Measurements from ENCODE around the gene LRRC8D.
"Not testable (repeated sequence)": the region's sequence is repeated elsewhere in the genome, so short reads cannot be mapped to it uniquely, and the experiment has no call there.

Gene LRRC8D

DNA sequence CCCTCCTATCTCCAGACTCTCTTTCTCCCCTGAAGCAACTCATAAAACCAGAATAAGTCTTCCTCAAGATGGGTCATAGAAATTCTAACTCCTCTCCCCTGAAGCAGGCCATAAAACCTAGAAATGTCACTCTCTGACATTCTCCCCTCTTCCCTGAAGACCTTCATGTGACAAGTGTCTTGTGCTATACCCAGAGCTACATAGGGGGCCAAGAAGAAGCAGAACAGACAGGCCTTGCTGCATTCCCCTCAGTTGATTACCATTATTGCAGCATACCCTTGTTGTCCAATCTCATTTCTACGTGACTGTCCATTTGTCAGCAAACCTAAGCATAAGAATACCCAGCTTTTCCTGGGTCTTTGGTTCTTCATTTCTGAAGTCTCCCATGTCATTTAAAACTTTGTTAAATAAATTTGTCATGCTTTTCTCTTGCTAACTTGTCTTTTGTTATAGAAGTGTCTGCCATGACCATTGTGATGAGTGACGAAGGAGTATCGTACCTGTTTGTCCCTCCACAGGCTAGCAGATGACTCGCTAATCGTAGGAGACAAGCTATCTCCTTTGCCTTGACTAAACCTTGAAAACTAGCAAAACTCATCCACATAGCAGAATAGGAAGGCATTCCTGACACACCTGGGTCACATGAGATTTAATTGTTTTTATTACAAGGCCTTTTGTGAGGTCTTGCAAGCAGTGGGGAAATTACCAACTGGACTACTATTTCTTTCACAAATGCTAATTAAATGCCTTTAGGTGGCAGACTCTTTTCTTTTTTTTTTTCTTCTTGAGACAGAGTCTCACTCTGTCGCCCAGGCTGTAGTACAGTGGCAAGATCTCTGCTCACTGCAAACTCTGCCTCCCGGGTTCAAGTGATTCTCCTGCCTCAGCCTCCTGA is 134.7 kb downstream of the LRRC8D start:
- no peak for DNase-seq

DNA sequence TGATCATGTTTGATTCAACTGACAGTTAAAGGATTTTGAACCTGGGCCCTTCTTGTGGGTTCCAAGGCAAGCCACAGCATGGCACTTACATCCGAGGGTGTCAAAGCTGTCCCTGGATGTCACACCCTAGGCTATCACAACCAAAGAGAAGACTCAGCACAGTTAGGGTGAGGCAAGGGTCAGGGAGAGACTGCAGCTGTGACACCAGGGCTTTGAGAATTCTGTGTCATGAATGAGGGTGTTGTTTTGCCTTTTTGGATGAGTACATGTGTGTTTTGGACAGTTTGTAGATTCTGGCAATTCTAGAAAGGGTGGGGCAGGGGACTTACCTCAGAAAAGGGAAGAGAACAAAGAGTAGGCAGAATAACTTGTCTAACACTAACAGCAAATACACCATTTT is 136.3 kb downstream of the LRRC8D start:
- DNase-seq, result peak in 8 of 56 donors; percentile 4 to 65 (median 12)

DNA sequence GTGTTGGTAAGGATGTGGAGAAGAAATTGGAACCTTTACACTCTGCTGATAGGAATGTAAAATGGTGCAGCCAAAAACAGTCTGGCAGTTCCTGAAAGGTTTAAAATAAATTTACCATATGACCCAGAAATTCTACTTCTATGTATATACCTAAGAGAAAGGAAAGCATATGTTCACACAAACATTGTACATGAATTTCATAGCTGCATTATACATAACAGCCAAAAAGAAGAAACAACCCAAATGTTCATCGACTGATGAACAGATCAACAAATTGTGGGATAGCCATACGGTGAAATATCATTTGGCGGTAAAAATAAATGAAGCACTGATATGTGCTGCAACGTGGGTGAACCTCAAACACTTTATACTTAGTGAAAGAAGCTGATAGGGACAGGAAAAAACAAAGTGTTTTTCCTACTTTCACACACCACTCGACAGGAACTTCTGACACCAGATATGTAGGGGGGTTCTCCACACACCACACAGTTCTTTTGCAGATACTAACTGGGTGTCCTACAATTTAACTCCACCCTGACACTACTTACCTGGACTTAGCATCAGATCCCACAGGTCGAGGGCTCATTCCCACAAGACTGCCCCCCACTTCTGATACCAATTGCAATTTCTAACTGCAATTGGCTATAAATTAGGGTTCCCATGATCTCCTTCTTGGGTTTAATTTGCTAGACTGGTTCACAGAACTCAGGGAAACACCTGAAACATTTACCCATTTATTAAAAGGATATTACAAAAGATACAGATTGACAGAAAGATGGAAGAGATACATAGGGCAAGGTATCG is 138.2 kb downstream of the LRRC8D start:
- DNase-seq, result no peak

DNA sequence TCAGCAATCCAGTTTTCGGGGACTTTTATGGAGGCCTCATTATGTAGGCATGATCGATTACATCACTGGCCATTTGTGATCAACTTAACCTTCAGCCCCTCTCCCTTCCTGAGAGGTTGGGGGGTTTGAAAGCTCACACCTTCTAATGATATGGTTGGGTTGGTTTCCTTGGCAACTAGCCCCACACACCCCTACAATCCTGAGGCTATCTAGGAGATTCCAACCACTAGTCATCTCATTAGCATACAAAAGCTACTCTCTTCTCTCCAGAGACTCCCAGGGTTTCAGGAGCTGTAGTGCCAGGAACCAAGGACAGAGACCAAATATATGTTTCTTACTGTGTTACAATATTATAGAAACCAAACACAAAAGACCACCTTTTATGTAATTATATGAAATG is 138.9 kb downstream of the LRRC8D start:
- DNase-seq, result no peak

DNA sequence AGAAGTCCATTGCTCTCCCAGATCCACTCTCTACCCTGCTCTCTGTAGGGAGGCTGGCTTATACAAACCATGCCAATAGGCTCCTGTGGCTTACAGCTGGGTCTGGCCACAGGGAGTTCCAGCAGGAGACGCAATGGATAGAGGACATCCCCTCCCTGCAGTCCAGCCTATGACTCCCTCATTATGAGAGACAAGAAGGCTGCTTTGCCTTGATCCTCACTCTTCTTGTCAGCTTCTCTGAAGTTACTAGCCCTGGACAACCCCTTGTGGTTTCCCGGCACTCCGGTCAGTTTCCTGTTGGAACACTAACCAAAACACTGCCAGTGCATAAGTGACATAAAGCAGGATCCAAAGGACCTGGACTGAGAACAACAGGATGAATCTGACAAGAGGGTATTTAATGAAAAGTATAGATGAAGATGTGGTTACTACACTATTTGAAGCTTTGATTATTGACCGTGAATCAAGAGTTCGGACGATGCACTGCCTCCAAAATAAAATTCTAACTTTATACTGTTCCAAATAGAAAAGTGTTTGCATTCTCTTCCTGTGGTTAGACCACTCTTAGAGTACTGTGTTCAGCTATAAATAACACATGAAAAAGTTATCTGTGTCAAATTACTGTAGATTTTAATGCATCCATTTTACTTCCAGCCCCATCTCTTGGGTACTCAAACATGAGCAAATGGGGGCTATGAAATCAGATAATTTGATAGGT is 141.4 kb downstream of the LRRC8D start:
- no peak for DNase-seq

DNA sequence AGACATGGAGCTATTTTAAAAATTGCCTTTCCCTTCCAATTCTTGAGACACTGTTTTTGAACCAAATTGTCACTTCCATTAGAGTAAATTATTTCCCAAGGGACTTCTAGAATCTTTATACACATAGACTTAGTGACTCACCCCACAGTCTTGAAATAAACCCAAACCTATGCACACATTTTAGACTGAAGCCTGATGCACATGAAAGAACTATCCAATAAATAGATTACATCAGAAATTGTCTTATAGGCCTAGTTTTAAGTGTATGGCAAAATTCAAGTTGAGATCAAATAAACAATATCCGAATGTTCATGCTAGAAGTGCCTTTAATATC is 141.9 kb downstream of the LRRC8D start:
- no peak for DNase-seq

DNA sequence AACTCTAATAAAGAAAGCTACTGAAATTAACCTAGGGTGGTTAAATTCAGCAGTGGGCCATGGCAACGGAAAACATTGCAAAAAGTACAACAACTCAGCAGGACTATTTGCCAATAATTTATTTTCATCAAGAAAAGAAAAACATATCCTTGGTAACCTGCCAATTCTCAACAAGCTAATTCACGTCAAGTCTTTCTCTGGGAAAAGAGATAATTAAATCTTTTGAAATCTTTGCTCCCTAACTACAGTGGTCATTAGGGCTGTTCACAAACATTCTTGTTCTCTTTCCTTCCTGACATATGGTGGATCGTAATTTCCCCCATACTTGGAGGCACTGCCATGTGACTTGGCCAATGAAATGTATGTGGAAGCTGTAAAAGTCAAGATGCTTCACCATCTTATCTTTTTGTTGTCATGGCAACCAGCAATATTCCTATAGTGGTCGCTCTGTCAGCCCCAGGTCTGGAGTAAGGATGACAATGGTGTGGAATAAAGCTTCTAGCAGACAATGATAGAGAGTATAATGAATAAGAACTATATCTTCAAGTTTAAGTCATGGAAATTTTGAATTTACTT is 144.4 kb downstream of the LRRC8D start:
- DNase-seq, result no peak

DNA sequence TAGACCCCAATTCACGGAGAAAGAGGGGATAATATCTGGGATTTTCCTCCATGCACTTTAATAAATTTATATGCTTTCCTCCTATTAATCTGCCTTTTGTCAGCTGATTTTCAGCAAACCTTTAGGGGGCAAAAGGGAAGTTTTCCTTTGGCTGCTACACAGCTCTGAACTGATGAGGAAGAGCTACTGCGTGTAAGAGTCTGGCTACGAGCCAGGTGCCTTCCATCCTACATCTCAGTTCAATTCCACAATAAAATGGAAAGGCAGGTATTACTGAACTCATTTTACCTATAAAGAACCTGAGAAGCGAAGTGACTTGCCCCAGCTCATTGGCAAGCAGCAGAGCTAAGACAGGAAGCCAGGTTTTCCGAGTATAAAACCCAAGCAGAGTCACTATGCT is 145.8 kb downstream of the LRRC8D start:
- peak in 2 of 56 donors; percentile 16 for DNase-seq

DNA sequence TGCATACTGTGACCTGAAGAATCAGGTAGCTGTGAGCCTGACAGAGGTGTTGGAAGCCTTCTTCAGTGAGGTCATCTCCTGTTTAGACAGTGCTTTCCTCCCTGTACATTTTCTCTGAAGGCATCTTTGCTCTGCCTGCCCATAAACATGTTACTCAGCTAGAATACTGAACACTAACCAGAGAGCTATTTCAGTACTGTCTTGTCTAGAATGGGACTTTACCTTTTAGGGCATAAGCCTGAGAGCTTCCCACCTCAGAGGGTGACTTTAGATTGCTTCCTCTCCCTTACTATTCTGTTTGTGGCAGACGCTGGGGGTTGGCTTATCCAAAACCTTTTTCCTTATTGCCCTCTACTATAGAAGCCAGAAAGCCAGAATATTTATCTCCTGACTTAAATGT is 150.8 kb downstream of the LRRC8D start:
- DNase-seq, result no peak

DNA sequence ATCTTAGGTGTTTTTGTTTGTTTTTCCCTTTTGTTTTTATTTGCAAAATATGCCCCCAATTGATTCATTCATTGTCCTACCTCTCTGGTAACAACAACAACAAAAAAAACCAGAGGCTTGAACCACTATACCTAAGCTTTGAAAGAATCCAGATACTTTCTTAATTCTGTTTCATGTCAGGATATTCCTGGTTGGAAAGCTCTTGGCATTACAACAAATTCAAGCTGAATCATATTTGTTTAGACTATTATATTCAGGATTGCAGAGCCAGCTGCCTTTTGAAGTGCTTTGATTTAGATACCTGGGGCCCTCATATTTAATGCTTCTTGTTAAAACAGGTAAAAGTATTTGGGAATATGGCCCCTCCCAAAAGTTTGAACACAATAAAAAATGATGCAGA is 151.2 kb downstream of the LRRC8D start:
- no peak for DNase-seq

DNA sequence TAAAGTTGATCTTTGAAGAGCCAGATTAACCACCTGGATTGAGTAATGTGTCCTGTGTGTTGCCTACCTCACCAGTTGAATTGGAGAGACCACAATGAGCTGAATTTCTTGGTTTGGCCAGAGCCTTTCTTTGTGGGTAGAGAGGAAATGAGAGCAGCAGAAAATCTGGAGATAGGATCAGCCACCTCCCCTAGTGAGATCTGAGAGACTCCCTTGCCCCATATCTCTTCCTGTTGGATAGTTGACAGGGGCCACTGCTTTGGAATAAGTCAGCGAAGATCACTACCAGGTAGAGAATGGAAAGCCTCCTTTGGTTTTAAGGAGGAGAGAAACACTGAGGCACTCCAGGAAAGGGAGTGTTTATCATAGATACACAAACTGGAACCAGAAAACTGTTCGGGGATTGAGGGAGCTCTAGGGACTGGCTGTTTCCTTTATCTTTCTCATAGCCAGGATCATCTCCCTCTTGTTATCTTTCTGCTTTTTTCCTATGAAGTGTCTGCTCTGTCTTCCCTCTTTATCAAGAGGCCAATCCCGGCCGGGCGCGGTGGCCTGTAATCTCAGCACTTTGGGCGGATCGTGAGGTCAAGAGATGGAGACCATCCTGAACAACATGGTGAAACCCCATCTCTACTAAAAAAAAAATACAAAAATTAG is 152.8 kb downstream of the LRRC8D start:
- no peak for DNase-seq

DNA sequence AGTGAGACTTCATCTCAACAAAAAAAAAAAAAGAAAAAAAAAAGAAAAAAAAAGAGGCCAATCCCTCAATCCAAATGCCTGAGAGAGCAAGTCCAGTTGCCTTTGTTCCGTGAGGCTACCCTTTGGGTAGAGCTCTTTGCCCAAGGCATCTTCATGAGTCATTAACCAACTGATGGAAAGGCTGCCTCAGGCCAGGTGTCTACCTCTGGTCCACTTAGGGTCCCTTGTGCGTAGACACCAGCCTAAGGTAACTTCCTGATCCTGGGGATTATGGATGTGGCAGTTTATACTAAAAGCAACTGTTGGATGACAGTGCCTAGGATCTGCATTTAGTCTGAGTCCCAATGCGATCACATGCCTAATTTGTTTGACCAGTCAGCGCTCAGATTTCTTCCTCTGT is 153.4 kb downstream of the LRRC8D start:
- DNase-seq, result no peak

DNA sequence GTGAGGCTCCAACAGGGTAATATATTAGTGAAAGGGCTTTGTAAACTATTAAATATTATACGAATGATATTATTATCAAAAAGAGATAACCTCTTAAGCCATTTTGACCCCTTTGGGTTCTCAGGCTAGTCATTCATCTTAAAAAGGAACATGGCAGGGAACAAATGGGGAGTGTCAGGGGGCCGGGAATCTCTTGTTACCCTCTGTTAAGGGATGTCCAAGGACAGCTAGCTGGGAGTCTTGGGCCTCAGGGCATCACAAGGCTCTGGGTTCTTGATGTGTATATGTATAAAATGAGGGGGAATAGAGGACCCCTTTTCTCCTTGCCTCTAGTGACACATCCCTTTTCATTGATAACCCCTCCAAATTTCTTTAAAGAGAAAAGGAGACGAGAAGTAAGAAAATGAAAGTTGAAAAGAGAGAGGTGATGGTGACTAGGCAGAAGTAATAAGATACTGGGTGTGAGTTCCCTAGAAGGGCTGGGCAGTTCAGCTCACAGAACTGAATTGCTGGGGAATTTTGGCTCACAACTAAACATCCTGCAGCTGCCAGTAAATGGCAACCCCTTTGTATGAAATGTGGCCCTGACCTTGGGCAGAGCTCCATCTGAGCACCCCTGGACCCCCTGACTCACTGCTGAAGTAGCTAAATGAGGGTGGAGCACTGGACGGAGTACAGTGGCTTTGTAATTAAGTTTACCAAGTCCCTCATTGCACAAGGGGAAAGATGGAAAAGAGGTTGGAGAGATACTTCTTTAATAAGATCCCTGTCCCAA is 154.1 kb downstream of the LRRC8D start:
- DNase-seq, result peak in 1 of 56 donors; percentile 20

DNA sequence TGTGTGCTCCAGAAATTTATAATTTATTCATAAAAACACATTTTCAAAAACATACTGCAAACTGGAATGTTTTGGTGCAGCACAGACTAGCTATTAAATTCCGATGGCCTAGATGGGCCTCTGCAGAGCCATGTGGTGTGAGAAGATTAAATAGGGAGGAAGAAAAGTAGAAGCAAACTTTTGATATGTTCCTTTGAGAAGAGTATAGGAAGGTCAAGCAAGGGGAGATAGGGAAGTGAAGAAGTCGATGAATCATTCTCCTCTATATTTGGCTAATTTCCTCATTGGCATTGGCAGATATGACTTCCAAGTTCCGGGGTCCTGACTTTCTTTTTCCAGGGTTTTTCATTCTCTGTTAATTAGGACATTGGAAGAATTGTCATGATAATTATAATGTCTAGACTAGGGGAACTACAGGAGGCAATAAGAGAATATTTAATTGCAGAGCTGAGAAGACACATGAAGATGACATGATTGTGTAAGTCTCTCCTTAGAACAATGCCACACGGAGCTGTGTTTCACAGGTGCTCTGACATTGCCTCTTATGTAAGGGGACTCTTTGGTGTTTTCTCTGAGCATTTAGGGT is 154.8 kb downstream of the LRRC8D start:
- DNase-seq, result no peak

DNA sequence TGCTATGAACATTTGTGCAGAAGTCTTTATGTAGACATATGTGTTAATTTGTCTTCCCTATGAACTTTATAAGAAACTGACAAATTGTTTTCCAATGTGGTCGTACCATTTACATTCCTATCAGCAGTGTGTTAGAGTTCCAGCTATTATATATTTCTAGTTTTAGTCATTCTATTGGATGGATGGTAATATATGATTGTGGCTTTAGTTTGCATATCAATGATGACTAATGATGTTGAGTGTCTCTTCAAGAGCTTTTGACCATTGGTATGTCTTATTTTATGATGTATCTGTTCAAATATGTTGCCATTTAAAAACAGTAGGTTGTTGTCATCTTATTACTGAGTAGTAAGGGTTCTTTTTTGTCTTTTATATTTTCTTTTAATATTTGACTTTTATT is 157.9 kb downstream of the LRRC8D start:
- no peak for DNase-seq

DNA sequence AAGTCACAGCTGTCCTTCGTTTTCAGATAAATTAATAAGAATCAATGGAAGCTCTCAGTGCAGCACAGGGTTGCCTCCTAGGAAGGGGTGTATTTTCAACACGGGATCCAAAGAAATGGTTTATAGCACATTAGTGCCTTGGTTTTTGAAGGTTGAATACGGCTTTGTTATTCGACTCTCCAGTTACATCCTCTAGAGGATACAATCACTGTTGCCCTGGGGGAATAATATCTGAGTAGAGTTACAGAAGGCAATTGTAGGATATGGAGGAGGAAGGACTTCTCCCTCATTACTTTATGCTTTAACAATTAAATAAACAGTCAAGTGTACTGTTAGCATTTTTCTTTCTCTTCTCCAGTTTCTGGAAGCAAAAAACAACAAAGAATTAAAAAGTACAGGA is 159.8 kb downstream of the LRRC8D start:
- no peak for DNase-seq

DNA sequence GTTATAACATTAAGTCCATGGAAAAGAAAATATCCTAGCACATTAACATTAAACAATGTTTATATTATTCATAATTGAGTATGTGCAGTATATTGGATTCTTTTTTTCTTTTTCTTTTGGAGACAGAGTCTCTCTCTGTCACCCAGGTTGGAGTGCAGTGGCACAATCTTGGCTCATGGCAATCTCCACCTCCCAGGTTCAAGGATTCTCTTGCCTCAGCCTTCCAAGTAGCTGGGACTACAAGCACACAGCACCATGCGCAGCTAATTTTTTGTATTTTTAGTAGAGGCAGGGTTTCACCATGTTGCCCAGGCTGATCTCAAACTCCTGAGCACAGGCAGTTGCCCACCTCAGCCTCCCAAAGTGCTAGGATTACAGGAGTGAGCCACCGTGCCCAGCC is 162.0 kb downstream of the LRRC8D start:
- DNase-seq, result not testable (repeated sequence)

DNA sequence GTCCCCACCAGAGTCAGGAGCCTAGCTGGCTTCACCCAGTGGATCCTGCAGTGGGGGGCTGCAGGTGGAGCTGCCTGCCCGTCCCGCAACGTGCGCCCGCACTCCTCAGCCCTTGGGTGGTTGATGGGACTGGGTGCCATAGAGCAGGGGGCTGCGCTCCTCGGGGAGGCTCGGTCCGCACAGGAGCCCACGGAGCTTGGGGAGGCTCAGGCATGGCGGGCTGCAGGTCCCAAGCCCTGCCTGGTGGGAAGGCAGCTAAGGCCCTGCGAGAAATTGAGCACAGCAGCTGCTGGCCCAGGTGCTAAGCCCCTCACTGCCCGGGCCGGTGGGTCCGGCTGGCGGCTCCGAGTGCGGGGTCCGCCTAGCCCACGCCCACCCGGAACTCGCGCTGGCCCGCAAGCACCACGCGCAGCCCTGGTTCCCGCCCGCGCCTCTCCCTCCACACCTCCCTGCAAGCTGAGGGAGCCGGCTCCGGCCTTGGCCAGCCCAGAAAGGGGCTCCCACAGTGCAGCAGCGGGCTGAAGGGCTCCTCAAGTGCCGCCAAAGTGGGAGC is 163.8 kb downstream of the LRRC8D start:
- DNase-seq, result not testable (repeated sequence)

DNA sequence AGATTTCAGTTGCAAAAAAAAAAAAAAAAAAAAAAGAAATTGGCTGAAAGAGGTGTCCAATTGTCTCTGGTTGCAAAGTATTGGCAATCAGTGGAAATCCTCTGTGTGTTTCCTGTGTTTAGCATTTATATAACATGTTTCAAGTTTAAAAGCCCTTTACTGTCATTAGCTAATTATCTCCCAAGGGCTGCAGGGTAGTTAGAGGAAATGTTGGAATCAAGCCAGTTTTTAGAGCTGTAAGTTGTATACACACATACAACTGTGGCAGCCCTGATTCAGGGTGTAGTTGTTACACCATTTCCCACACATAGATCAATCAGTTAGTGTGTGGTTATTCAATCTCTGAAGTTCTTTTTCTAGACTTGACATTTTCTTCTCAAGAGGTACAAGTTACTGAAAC is 165.2 kb downstream of the LRRC8D start:
- no peak for DNase-seq

All from nucleus accumbens (tissue), 56 donors.